ENCODE measurements around the gene DRD1.
"Not testable (repeated sequence)": the region's sequence is repeated elsewhere in the genome, so short reads cannot be mapped to it uniquely, and the experiment has no call there.

The DRD1 gene

GRCh38 chr5:175424594-175424993 lies 19.4 kb downstream of the DRD1 start:
- DNase-seq (ENCODE audit: low spot score), result not testable (repeated sequence)

DNA sequence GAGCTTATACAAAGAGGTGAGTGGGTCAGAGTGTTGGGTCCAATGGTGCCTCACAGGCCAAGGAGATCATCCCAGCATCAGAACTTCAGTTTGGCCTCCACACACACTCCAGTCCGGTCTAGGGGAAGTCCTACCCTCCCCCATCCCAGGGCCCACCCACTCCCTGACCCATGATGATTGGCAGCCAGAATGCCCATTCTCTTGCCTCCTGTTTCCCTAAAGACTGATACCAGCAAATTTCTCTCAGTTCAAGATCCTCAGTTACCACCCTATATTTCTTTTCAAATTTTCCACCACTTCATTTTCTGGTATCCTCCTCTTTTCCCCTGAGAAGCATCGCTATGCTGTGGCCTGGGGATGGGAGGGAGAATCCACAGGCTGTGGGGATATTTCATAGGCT lies 21.9 kb downstream of the DRD1 start:
- DNase-seq (ENCODE audit: low spot score), result no peak

- DNase-seq (ENCODE audit: low spot score), result no peak
These were observed 23.6 kb downstream of the DRD1 start for GRCh38 chr5:175420383-175420782.

GRCh38 chr5:175418251-175418650 lies 25.7 kb downstream of the DRD1 start:
- DNase-seq (ENCODE audit: low spot score), result no peak

DNA sequence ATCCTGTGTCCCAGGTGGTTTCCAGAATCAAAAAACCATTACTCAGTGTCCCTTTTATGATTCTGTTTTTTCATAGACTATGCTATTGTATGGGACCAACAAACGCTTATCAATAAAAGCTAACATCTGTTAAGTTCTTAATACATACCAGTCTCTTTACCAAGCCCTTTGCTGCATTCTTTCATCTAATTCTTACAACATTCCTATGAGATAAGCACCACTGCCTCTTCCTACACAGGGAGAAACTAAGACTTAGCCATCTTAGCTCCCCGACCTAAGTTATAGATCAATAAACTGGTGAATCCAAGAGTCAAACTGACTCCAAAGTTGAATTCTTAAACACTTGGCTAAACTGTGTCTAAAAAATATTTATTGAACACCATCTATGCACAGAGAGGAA lies 26.6 kb downstream of the DRD1 start:
- DNase-seq (ENCODE audit: low spot score), result no peak

DNA sequence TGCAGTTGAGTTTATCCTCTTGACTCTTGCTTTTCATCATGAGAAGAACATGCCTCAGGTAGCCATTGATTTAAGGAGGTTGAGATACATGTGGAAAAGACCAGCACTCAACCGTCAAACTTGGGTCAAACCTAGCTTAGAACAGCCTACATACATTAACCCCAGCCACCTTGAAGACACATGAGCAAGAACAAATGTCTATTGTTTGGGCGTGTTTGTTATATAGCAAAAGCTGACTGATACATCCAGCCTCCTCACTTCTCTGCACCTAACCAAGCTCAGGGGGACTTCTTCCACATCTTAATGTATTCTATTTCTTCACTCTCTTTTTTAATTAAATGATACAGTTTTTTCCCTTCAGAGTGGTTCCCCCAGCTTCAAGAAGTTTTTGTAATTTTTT lies 28.7 kb downstream of the DRD1 start:
- DNase-seq (ENCODE audit: low spot score), result no peak

DNA sequence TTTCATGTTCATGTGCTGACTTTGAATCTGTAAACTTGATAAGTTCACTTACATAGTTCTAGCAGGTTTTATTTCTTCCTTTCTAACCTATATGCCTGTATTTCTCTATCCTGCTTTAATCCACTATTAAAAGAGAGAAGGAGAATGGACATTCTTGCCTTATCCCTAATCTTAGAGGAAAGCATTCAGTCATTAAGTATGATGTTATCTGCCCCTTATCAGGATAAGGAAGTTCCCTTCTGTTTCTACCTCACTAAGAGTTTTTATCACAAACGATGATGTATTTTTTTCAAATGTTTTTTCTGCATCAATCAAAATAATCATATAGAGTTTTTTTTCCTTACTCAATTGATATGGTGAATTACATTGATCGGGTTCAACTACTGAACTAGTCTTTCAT lies 33.1 kb downstream of the DRD1 start:
- no peak for DNase-seq (ENCODE audit: low spot score)

DNA sequence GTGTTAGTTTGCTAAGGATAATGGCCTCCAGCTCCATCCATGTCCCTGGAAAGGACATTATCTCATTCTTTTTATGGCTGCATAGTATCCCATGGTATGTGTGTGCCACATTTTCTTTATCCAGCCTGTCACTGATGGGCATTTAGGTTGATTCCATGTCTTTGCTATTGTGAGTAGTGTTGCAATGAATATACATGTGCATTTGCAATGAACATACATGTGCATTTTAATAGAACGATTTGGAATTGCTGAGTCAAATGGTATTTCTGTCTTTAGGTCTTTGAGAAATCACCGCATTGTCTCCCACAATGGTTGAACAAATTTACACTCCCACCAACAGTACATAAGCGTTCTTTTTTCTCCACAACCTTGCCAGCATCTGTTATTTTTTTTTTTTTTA lies 37.7 kb downstream of the DRD1 start:
- DNase-seq (ENCODE audit: low spot score), result no peak

- DNase-seq (ENCODE audit: low spot score), result not testable (repeated sequence)
These were observed 46.2 kb downstream of the DRD1 start for GRCh38 chr5:175397590-175398297.

DNA sequence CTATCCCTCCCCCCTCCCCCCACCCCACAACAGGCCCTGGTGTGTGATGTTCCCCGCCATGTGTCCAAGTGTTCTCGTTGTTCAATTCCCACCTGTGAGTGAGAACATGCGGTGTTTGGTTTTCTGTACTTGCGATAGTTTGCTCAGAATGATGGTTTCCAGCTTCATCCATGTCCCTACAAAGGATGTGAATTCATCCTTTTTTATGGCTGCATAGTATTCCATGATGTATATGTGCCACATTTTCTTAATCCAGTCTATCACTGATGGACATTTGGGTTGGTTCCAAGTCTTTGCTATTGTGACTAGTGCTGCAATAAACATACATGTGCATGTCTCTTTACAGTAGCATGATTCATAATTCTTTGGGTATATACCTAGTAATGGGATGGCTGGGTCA lies 48.6 kb downstream of the DRD1 start:
- not testable (repeated sequence) for DNase-seq (ENCODE audit: low spot score)

DNA sequence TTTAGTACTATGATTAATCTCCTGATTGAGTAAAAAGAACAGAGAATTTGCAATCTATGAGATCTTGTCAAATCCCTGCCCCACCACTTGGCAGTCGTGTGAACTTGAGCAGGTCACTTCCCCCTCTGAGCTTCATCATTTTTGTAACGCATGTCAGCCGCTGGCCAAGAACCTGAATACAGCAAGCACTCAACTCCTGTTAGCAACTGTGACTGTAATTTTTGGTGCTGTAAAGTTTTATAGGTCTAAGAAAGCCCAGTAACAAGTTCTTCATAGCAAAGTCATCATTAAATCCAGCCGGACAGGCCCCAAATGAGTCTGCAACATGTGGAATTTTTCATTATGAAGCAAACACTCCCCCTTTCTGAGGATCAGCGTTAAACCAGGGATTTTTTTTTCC lies 49.4 kb downstream of the DRD1 start:
- DNase-seq (ENCODE audit: low spot score), result no peak

DNA sequence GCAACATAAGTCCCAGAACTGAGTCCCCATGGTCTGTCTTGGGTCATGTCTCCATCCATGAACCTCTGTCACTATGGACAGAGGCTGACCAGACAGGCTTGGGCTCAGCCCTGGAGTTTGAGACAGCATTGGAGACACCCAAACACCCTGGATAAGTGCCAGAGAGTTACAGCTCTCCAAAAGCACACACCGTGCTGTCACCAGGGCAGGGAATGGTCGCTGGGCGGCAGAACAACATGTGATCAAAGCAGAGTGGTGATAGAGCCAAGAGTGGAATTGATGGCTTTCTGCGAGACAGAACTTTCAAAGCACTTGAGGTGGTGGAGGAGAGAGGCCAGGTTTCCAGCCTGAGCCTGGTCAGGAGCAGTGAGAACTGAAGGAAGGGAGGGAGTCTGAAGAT lies 50.1 kb downstream of the DRD1 start:
- DNase-seq (ENCODE audit: low spot score), result no peak

DNA sequence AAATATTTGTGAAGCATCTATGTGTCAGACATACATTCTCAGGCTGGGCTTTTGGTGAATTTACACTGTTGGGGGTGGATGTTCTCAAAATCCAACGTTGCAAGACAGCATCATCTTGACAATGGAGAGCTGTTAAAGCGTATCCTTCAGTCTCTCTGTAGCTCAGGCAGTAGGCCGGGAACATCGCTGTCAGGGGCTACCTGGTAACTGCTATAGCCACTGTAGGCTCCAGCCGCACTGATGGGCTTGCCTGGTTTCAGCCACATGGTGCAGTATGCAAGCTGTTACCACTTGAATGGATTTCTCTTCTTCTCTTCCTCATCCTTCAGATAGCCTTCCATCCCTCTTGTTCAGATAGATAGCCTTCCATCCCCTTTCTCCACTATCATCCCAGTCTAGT lies 51.7 kb downstream of the DRD1 start:
- DNase-seq (ENCODE audit: low spot score), result no peak

- no peak for DNase-seq (ENCODE audit: low spot score)
These were observed 53.5 kb downstream of the DRD1 start for GRCh38 chr5:175390352-175391083.
